Spinal cord (tissue), 10 donors: ENCODE results near the gene LPAR1. TPM values are rescaled to one million over a fixed set of nuclear protein-coding genes. Genes with fewer than 3 reads are reported as not detected.

Experiments used
- DNase-seq, 6 donors: peaks; one replicate each; pipeline versions ENCODE4 v3.0.0 to v3.0.0-alpha.2; 2013 to 2015; ENCODE audit warnings: low spot score in 6 of 6, low read depth in 4 of 6
- H3K27ac ChIP-seq: one replicate; pipeline ENCODE4 v1.5.1; 2013; ENCODE audit warnings: low read depth, low read length, control low read depth
- H3K27me3 ChIP-seq: one replicate; pipeline ENCODE4 v1.6.1; 2013; ENCODE audit warnings: low read length; ENCODE audit not compliant: control insufficient read depth, insufficient read depth
- H3K36me3 ChIP-seq: one replicate; pipeline ENCODE4 v1.6.1; 2013; ENCODE audit warnings: low read length; ENCODE audit not compliant: control insufficient read depth, insufficient read depth
- H3K4me1 ChIP-seq: one replicate; pipeline ENCODE4 v1.6.1; 2013; ENCODE audit warnings: low read length; ENCODE audit not compliant: control insufficient read depth, insufficient read depth
- H3K4me3 ChIP-seq: one replicate; pipeline ENCODE4 v1.5.1; 2013; ENCODE audit warnings: low read depth, low read length, control low read depth
- H3K9me3 ChIP-seq: one replicate; pipeline ENCODE4 v1.6.1; 2013; ENCODE audit warnings: low read length; ENCODE audit not compliant: control insufficient read depth, insufficient read depth
- WGBS: methylation state at CpG from one replicate; pipeline ENCODE4 v1.1.5; 2013; ENCODE audit warnings: missing lambda C conversion rate; ENCODE audit not compliant: insufficient coverage; 5-methylcytosine and 5-hydroxymethylcytosine counted together
- polyA plus RNA-seq, 2 donors: library from polyadenylated mRNA; unstranded; fragments of 120-200 nt; gene quantifications; one replicate each; pipeline ENCODE4 v1.2.1, GENCODE V29; 2013; ENCODE audit not compliant: insufficient read length in 2 of 2
- total RNA-seq, 2 donors: library from RNA; depleted of rRNA in 1 of 2; stranded (reverse); fragments of 120-200 nt in 1 of 2; fragments of >200 nt in 1 of 2; gene quantifications; one replicate each; pipeline versions ENCODE4 v1.2.3 to v1.2.4, GENCODE V29; 2013 to 2014
- donor health status: healthy.

LPAR1 gene
- total and polyA plus RNA-seq, 4 donors, result 92.7 to 177 (median 148) TPM

- Histone ChIP-seq H3K4me3 (no peak overlapping the region), H3K9me3 (no peaks in the 10 kb centered on the region), H3K36me3 (no peaks in the 10 kb centered on the region), H3K27me3 (no peaks in the 10 kb centered on the region), H3K4me1 (no peaks in the 10 kb centered on the region), H3K27ac (no peak overlapping the region)
- WGBS, result 100% methylated on average over 2 of the region's 3 CpGs
- DNase-seq, result no peak
Measured at GRCh38 chr9:110919050-110919435, 119.2 kb downstream of the LPAR1 start.

DNA sequence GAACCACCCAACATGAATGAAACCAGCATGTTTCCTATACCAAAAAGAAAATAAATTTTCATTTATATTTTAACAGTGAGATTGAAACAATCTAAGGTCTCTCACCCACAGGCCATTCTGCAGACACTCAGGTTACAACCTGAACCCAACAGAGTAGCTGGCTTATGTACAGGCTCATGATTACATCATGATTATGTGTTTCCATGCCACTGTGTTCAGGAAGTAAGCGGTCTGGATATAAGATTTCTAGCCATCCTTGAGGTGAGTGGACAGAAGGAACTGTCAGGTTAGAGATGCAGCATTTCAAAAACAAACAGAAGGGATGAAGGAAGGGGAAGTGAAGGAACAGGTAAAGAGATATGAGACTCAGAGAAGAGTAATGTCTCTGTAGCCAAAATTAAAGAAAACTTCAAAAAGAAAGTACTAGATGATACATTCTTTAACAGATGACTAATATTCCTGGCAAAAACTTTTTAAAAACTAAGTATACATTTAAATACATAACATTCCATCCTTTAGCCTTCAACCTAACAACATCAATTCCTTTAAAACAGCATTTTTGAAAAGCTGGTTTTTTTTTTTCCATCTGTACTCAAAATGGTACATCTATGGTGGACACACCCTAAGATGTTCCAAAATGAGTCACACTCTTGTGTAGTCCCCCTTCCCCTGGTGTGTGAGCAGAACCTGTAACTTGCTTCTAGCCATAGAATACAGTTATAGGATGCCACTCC lies 119.8 kb downstream of the LPAR1 start:
- no peaks in the 10 kb centered on the region for H3K27me3 ChIP-seq
- no peaks in the 10 kb centered on the region for H3K4me1 ChIP-seq
- no peak for DNase-seq
- 88% methylated on average over 1 of the region's 1 CpG for WGBS
- no peaks in the 10 kb centered on the region for H3K36me3 ChIP-seq
- H3K9me3 ChIP-seq, result no peaks in the 10 kb centered on the region
- no peak overlapping the region for H3K27ac ChIP-seq
- H3K4me3 ChIP-seq, result no peak overlapping the region

- no peak for DNase-seq
- no peaks in the 10 kb centered on the region for H3K36me3 ChIP-seq
- no peaks in the 10 kb centered on the region for H3K9me3 ChIP-seq
- H3K27ac ChIP-seq, result no peak overlapping the region
- H3K4me1 ChIP-seq, result no peaks in the 10 kb centered on the region
- no peaks in the 10 kb centered on the region for H3K27me3 ChIP-seq
- no CpG with 5 or more reads among the region's 2 CpGs for WGBS
- H3K4me3 ChIP-seq, result no peak overlapping the region
Measured at GRCh38 chr9:110916403-110916802, 121.9 kb downstream of the LPAR1 start.

DNA sequence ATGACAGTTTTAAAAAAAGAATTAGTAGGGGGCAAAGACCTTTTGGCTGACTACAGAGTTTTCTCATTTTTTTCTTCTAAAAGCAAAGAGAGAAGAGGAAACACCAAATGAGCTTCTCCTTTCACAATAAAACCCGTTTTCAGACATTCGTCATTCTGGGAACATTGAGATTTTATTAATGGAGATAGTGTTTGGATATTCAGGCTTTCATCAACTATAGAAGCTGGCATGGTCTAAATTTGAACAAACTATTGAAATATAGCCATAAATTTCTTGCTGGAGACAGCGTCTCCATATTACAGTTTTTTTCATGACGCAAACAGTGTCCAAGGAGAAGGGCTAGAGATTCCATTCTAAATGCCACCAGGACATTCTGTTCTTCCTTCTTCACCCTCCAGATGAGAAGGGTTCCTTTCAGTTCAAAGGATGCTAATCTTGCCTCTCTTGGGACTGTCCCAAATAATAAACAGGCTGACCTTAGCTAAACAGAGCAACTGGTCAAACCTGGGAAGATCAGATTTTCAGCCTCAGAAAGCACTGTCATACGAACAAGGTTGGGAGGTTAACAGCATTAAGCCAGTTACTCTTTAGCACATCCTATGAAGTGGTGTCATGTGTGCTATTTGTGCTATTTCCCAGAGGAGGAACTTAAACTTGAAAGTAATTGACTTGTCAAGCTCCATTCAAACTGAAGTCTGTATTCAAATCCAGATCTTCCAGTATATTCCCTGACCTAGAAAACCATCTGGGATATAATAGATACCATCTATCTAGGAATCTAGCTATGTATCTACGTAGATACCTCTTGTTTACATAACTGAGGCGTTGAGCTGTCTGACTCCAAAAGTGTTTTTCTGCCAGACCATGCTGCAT lies 125.6 kb downstream of the LPAR1 start:
- DNase-seq, result no peak
- Histone ChIP-seq H3K9me3 (peaks cover 7% of the 10 kb centered on the region), H3K27me3 (no peaks in the 10 kb centered on the region), H3K27ac (peak overlapping the region; percentile 20), H3K4me3 (no peak overlapping the region), H3K4me1 (no peaks in the 10 kb centered on the region), H3K36me3 (no peaks in the 10 kb centered on the region)
- WGBS, result 66% methylated on average over 2 of the region's 7 CpGs

GRCh38 chr9:110911659-110912418 lies 126.4 kb downstream of the LPAR1 start:
- peaks cover 7% of the 10 kb centered on the region for H3K9me3 ChIP-seq
- peak overlapping the region; percentile 20 for H3K27ac ChIP-seq
- no peaks in the 10 kb centered on the region for H3K4me1 ChIP-seq
- no peaks in the 10 kb centered on the region for H3K27me3 ChIP-seq
- DNase-seq, result no peak
- 0% methylated on average over 1 of the region's 4 CpGs for WGBS
- no peaks in the 10 kb centered on the region for H3K36me3 ChIP-seq
- no peak overlapping the region for H3K4me3 ChIP-seq

GRCh38 chr9:110908894-110909293 lies 129.4 kb downstream of the LPAR1 start:
- no peak overlapping the region for H3K27ac ChIP-seq
- no peak for DNase-seq
- H3K27me3 ChIP-seq, result no peaks in the 10 kb centered on the region
- 100% methylated on average over 1 of the region's 2 CpGs for WGBS
- H3K36me3 ChIP-seq, result no peaks in the 10 kb centered on the region
- H3K9me3 ChIP-seq, result peaks cover 7% of the 10 kb centered on the region
- no peak overlapping the region for H3K4me3 ChIP-seq
- no peaks in the 10 kb centered on the region for H3K4me1 ChIP-seq

GRCh38 chr9:110900917-110901316 lies 137.4 kb downstream of the LPAR1 start:
- Histone ChIP-seq H3K27me3 (no peaks in the 10 kb centered on the region), H3K4me3 (no peak overlapping the region), H3K27ac (peak overlapping the region; percentile 22), H3K9me3 (no peaks in the 10 kb centered on the region), H3K4me1 (no peaks in the 10 kb centered on the region), H3K36me3 (no peaks in the 10 kb centered on the region)
- DNase-seq, result peak in 2 of 6 donors; percentile 43 to 82
- 86% methylated on average over 4 of the region's 6 CpGs for WGBS

DNA sequence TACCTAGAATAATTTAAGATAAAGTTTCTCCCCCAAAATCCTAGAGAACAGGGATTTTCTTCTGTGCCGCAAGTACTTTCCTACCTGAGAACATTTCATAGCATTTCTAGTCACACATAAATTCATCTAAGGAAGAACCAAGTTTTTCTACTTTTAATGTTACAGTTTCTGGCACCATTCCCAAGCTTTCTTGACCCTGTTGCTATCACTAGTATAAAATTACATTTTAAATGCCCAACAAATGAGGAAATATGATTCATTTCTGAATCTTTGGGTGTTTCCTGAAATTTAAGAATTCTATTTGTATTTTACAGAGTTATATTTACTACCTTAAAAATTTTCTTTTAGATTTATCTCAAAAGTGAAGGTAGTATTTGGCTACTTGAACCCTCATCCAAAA lies 137.8 kb downstream of the LPAR1 start:
- WGBS, result 89% methylated on average over 1 of the region's 1 CpG
- no peak for DNase-seq
- H3K4me1 ChIP-seq, result peaks cover under 1% of the 10 kb centered on the region
- no peaks in the 10 kb centered on the region for H3K27me3 ChIP-seq
- H3K36me3 ChIP-seq, result no peaks in the 10 kb centered on the region
- H3K4me3 ChIP-seq, result no peak overlapping the region
- H3K9me3 ChIP-seq, result no peaks in the 10 kb centered on the region
- no peak overlapping the region for H3K27ac ChIP-seq

- Histone ChIP-seq H3K9me3 (no peaks in the 10 kb centered on the region), H3K27ac (no peak overlapping the region), H3K4me1 (peaks cover 5% of the 10 kb centered on the region), H3K4me3 (no peak overlapping the region), H3K36me3 (no peaks in the 10 kb centered on the region), H3K27me3 (no peaks in the 10 kb centered on the region)
- DNase-seq, result no peak
- WGBS, result no CpG with 5 or more reads among the region's 2 CpGs
Measured at GRCh38 chr9:110898866-110899265, 139.4 kb downstream of the LPAR1 start.
